Adrenal gland (tissue), 12 donors: Measurements from ENCODE around the gene SLC13A3. TPM values are rescaled to one million over a fixed set of nuclear protein-coding genes. Genes with fewer than 3 reads are reported as not detected.

Experiments used
- DNase-seq, 7 donors: peaks; one replicate each; pipeline ENCODE4 v3.0.0-alpha.2; 2019 to 2020
- H3K27ac ChIP-seq, 5 donors: fragments of 200-600 bp; sonication (generic) in 4 of 5; 1 replicate in 3 of 5; 2 replicates in 2 of 5; pipeline versions ENCODE4 v1.5.1 to v1.8.0; 2016 to 2020; ENCODE audit warnings: mild to moderate bottlenecking in 1 of 5
- H3K27me3 ChIP-seq: fragments of 200-600 bp; 2 replicates; pipeline ENCODE4 v1.8.0; 2021
- H3K36me3 ChIP-seq, 2 donors: fragments of 200-600 bp; replicated peaks in 1 of 2; 1 replicate in 1 of 2; 2 replicates in 1 of 2; pipeline versions ENCODE4 v1.5.1 to v1.8.0; 2018 to 2022
- H3K4me1 ChIP-seq, 2 donors: fragments of 200-600 bp; replicated peaks in 1 of 2; 1 replicate in 1 of 2; 2 replicates in 1 of 2; pipeline versions ENCODE4 v1.5.1 to v1.8.0; 2018 to 2021
- H3K4me3 ChIP-seq, 4 donors: fragments of 200-600 bp; sonication (generic) in 3 of 4; one replicate each; pipeline ENCODE4 v1.5.1; 2016 to 2018
- H3K9me3 ChIP-seq, 3 donors: fragments of 200-600 bp; sonication (generic) in 1 of 3; replicated peaks in 1 of 3; 1 replicate in 2 of 3; 2 replicates in 1 of 3; pipeline versions ENCODE4 v1.5.1 to v1.8.0; 2016 to 2021
- CTCF ChIP-seq, 6 experiments: fragments of 450-650 bp in 4 of 6; fragments of 200-600 bp in 2 of 6; sonication (generic) in 1 of 6; IDR thresholded peaks; 1 replicate in 5 of 6; 2 replicates in 1 of 6; pipeline versions ENCODE4 v1.5.1 to v1.8.0; 2016 to 2021; ENCODE audit warnings: antibody characterized with exemption in 6 of 6, mild to moderate bottlenecking in 2 of 6, moderate library complexity in 1 of 6
- POLR2A ChIP-seq, 2 donors: fragments of 450-650 bp; IDR thresholded peaks; one replicate each; pipeline ENCODE4 v1.6.1; 2017; ENCODE audit warnings: antibody characterized with exemption in 2 of 2, mild to moderate bottlenecking in 2 of 2, moderate library complexity in 1 of 2
- WGBS, 4 donors: extraction: QIAGEN DNeasy Blood & Tissue Kit in 2 of 4; methylation state at CpG; one replicate each; pipeline versions ENCODE4 v1.1.5 to v1.1.7; 2013 to 2017; 5-methylcytosine and 5-hydroxymethylcytosine counted together
- intact Hi-C, 2 donors: fragments of 100-400 bp; cut with DNase I; formaldehyde crosslinking; loops; one replicate each; pipeline versions ENCODE4 v1.14.1 to v1.15.0; 2022 to 2023
- polyA plus RNA-seq, 3 donors: library from polyadenylated mRNA; stranded (reverse); fragments of 200-250 nt in 2 of 3; fragments of 350-450 nt in 1 of 3; fragmentation: Illumina TruSeq in 1 of 3; extraction: RNeasy Lipid Tissue Mini Kit (QIAGEN cat#74804) in 1 of 3; gene quantifications; one replicate each; pipeline ENCODE4 v1.2.3, GENCODE V29; 2013 to 2014
- total RNA-seq, 9 donors: library from RNA; depleted of rRNA in 4 of 9; stranded (reverse); fragments of >200 nt in 4 of 9; fragments of 120-200 nt in 1 of 9; fragmentation: NEBNext Ultra II Directional in 1 of 9; extraction: Animal tissue kit (Norgen Biotek cat#: 25700) in 1 of 9; gene quantifications; one replicate each; pipeline versions ENCODE4 v1.1.0 to v1.2.4, GENCODE V29; 2013 to 2023
- donor health status: healthy with polysubstance abuse.
- donor health status: Bipolar disorder and iron deficiency.
- donor health status: DM: yes; HTN: yes; CAD: no.
- donor health status: DM: no; HTN: no; CAD: no.
- donor health status: DM: no; HTN: no; CAD: no.
- donor health status: DM: yes; HTN: yes; CAD: no.

Gene SLC13A3
- total and polyA plus RNA-seq, 12 donors = 1.5 to 11.2 (median 3.9) TPM

GRCh38 chr20:46644160-46644559 is 7.1 kb downstream of the SLC13A3 start:
- TF ChIP-seq CTCF (IDR thresholded peaks at IDR 0.05) (no peak), POLR2A (IDR thresholded peaks at IDR 0.05) (no peak)
- no peak for DNase-seq
- H3K27me3 ChIP-seq = no peaks in the 10 kb centered on the region
- no peak overlapping the region for H3K4me3 ChIP-seq
- H3K27ac ChIP-seq = no peak overlapping the region
- intact Hi-C loops = no loop called here
- H3K36me3 ChIP-seq = no peaks in the 10 kb centered on the region
- WGBS, 4 donors = 97 to 98% (median 97%) methylated on average over 3 of the region's 3 CpGs
- no peaks in the 10 kb centered on the region for H3K4me1 ChIP-seq
- H3K9me3 ChIP-seq = no peaks in the 10 kb centered on the region

GRCh38 chr20:46642969-46643343 is 8.3 kb downstream of the SLC13A3 start:
- Histone ChIP-seq H3K4me1 (no peaks in the 10 kb centered on the region), H3K27me3 (no peaks in the 10 kb centered on the region), H3K9me3 (no peaks in the 10 kb centered on the region), H3K27ac (no peak overlapping the region), H3K36me3 (no peaks in the 10 kb centered on the region), H3K4me3 (no peak overlapping the region)
- 55 to 71% (median 64%) methylated on average over 5 of the region's 5 CpGs for WGBS, 4 donors
- TF ChIP-seq CTCF (IDR thresholded peaks at IDR 0.05) (no peak), POLR2A (IDR thresholded peaks at IDR 0.05) (no peak)
- DNase-seq = no peak
- intact Hi-C loops = no loop called here

- H3K36me3 ChIP-seq = no peaks in the 10 kb centered on the region
- no peak overlapping the region for H3K27ac ChIP-seq
- no peaks in the 10 kb centered on the region for H3K9me3 ChIP-seq
- H3K4me1 ChIP-seq = no peaks in the 10 kb centered on the region
- TF ChIP-seq CTCF (IDR thresholded peaks at IDR 0.05) (no peak), POLR2A (IDR thresholded peaks at IDR 0.05) (no peak)
- H3K27me3 ChIP-seq = no peaks in the 10 kb centered on the region
- WGBS, 4 donors = 56 to 58% (median 57%) methylated on average over 7 to 12 of the region's 12 CpGs
- peak in 6 of 7 donors; percentile 41 to 81 (median 68) for DNase-seq
- intact Hi-C loops = no loop called here
- no peak overlapping the region for H3K4me3 ChIP-seq
These were observed 8.8 kb downstream of the SLC13A3 start for GRCh38 chr20:46642265-46642968.

- H3K27me3 ChIP-seq = no peaks in the 10 kb centered on the region
- H3K27ac ChIP-seq = no peak overlapping the region
- intact Hi-C loops = no loop called here
- TF ChIP-seq CTCF (IDR thresholded peaks at IDR 0.05) = no peak
- TF ChIP-seq POLR2A (IDR thresholded peaks at IDR 0.05) = no peak
- H3K4me3 ChIP-seq = no peak overlapping the region
- no peak for DNase-seq
- H3K9me3 ChIP-seq = no peaks in the 10 kb centered on the region
- H3K4me1 ChIP-seq = no peaks in the 10 kb centered on the region
- H3K36me3 ChIP-seq = no peaks in the 10 kb centered on the region
These were observed 9.8 kb downstream of the SLC13A3 start for GRCh38 chr20:46641424-46641823.
